KG1 (cell line): ENCODE measurements around the gene CELSR3.

Experiments
- DNase-seq: peaks from one replicate; lab custom pipeline; 2025; lab: John Stamatoyannopoulos, UW

The CELSR3 gene

DNA sequence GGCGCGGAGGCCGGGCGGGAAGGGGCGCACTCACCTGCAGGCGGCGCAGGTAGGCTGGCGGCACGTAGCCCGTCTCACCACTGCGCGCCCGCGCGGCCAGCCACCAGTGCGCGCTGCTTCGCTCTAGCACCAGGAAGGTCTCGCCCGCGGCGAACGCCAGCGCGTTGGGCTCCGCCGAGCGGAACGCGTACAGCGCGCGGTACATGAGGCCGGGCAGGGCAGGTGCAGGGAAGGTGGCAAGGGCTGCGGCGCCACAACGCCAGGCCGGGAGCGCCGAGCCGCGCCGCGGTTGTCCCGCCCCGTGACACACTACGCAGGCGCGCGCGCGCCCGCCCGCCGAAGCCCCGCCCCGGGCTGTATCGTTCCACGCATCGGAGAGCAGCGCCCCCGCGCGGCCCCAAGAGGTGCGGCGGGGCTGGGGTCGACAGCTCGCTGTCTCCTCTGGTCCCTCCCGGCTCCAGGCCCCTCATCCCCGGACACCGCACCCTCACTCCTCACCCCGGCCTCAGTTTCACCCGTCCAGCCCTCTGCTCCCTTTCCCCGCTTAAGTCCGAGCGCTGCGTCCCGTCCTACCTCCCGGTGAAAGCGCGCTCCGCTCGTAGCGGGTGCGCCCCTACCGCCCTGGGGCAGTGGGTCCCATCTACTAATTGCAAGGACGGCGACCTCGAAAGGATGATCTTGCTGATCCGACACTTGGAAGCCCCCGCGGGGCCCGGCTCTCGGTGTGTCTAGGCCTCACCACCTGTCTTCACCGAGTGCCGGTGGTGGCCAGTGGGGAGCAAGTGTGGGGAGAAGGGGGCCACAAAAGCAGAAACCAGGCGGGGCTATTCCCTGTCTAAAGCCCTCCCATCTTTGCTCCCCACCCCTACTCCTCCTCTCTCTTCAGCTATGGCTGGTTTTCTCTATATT is 23.2 kb upstream of the CELSR3 start, which contains the start of gene NCKIPSD:
TSS of gene NCKIPSD (minus strand) at position 313 of the 909 bp plus-strand sequence. CDS start at position 205, 108 bp downstream.
- peak; percentile 93 for DNase-seq

GRCh38 chr3:48685293-48685602 is 22.6 kb upstream of the CELSR3 start:
- DNase-seq = no peak

- no peak for DNase-seq
Observed at GRCh38 chr3:48684480-48685143, 21.9 kb upstream of the CELSR3 start.

GRCh38 chr3:48684054-48684349 is 21.3 kb upstream of the CELSR3 start:
- DNase-seq = no peak

DNA sequence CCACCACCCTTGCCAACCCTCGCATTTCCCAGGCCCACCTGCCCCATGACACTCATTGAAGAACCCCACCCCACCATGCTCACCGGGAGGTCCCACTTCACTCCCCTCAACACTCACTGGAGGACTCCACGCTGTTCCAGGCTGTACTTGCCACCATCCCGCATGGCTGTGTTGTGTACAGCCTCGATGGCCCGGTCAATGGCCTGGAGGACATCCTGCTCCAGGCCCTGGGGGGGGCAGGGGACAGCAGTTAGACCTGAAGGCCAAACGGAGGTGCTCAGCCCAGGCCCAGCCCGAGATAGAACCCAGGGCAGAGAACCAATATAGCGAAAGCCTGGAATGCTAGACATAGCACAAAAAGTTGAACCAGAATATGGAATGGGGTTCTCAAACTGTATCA is 20.1 kb upstream of the CELSR3 start:
- DNase-seq = no peak

DNA sequence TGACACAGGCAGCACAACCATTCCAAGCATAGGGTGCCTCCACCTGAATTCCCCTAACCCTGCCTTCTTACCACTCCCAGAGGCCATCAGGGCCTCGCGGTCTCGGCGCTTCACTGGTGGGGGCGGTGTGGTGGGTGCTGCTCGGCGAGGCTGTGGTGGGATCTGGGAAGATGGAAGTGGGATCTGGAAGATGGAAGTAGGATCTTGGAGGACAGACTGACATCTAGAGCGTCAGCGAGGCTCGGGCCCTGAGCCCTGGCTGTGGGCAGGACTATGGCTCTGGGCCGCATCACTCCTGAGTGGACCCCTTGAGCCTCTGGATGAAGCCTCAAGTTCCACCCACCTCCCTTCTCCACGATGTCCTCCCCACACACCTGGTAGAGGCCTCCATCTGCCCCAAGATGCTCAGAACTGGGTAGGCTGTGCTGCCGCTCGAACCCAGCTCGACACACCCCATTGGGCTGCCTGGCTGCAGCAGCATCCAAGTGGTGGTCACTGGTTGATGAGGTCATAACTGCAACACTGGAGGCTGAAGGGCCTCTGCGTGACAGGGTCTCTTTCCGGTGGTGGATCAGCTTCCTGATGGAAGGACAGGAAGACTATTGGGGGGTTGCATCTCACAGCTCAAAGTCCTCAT is 19.4 kb upstream of the CELSR3 start:
- DNase-seq = no peak

- DNase-seq = no peak
Observed at GRCh38 chr3:48681541-48681880, 18.8 kb upstream of the CELSR3 start.

DNA sequence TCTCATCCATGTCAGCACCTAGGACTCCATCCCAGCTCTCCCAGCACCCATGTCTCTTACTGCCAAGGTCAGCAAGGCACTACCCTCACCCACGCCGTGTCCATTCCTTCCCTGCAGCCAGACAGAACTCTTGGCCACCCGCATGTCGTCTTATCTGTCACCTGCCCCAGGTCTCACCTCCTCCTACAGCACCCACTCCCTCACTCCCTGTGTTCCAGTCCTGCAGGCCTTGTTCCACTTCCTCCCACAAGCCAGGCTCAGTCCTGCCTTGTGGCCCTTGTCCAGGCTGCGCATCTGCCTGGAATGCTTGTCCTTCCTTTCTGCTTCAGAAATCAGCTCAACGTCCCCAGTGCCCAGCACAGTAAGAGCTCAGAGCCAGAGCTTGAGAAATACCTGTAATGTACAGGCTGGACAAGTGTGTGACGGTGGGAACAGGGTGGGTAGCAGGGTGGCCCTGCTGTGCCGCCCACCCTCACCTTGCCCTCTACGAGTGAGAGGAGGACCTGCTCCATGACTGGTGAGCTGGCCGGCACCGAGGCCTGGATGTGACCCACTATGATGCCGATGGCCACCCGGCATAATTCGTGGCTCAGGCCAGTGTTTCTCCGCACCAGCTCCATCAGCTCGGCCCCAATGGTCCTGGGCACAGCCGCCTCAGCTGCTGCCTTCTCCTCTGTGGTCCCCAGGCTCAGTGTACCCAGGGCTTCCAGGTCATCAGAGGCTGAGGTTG is 18.3 kb upstream of the CELSR3 start:
- no peak for DNase-seq

DNA sequence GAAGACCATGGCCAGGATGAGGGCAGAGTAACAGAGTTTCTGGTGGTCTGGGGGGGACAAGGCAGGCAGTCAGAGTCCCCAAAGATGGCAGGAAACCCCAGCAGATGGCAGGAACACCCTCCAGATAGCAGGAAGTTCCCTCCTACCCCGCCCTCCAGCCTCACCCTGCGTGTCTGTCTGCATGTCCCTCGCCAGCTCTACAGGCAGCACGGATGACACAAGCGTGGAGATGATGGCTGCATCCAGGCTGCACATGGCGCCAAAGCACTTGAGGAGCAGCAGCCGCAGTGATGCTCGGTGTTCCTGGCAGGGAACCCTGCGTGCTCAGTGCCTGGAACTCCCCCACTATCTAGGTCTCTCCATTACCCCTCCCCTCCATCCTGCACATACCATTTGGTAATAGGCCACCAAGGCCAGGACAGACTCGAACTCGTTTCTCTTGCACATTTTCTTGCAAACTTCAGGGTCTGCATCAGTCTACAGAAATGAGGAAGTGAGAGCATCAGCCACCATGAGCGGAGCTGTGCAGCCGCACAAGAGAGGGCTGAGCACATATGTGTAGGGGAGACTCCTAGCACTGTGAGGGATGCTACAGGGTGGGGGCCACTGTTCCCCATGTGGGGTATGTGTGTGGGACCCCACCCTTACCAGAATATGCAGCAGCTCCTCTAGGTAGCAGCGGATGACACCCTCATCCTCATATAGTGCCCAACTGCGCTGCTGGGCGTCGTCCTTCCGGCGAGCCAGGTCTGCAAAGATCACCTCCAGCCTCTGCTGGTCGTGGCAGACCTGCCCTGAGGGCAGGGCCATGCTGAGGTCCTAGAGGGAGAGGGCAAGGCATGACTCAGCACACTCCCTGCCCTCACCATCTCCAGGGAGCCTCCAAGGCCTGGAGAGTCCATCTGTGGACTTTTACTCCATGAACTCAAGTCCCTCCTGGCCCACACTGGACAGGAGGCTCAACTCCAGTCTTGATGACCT is 17.0 kb upstream of the CELSR3 start:
- DNase-seq = no peak

- no peak for DNase-seq
Observed at GRCh38 chr3:48678566-48679380, 16.1 kb upstream of the CELSR3 start.

DNA sequence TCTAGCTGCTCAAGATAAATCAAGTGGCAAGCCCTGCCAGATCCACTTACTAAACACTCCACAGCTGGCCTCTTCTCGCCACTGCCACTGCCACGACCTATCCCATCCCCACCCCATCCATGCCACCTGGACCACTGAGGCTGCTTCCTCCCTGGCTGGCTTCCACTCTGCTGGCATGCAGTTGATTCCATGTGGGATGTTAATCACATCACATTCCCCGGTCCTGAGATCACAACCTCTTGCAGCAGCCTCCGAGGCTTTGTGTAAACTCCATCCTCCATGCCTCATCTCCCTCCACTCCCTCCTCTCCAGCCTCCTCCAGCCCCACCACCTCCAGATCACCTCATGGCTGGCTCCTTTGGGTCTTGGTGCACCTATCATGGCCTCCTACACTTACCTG is 15.4 kb upstream of the CELSR3 start:
- DNase-seq = no peak

DNA sequence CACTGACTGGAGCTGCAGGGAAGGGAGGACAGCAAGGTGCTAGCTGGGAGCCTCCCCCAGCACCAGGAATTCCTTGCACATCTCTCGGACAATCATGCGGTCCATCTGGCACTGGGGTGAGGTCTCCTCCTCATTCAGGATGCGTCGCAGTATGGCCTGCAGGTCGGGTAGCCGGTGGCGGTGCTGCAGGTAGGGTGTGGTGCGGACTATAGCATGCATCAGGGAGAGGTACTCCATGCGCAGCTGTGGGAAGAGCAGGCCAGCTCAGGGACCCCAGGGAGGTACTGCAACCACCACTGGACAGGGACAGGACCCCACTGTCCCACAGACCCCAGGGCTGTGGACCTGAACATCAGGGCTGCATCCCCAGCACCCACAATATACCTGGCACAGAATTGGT is 11.8 kb upstream of the CELSR3 start:
- DNase-seq = no peak

DNA sequence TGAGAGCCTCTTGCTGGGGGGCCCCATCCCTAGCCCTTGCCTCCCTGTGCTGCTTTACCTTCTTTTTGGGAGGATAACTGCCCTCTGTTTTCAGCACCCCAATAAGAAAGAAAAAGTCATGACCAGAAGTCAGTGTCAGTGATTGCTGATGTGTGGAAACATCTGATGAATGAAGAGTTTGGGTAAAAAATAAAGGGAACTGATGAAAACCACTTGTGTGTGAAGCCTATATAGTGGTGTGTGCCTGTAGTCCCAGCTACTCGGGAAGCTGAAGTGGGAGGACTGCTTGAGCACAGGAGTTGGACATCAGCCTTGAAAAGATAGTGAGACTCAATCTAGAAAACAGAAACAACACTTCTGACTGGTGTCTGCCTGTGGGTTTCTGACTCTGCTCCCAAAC is 9.8 kb upstream of the CELSR3 start:
- DNase-seq = no peak

DNA sequence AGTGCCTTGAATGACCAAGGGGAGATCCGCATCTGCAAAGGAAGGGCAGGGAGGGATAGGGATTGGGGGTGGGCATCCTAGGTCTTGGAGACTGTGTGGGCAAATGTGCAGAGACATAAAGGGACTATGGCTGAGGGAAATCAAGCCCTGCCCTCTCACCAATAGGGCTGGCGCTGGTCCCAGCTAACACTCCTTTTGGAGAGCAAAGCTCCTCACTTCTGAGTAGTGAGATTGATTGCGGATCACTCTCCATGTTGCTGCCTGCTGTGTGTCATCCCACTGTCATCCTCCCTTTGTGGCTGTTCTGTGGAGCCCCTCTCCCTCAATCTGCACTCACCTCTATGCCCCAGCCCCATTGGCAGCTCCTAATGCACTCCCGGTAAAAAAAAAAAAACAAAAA is 2.2 kb upstream of the CELSR3 start:
- no peak for DNase-seq

GRCh38 chr3:48664313-48664644 is 1.6 kb upstream of the CELSR3 start:
- DNase-seq = no peak

GRCh38 chr3:48663489-48664312 is 1.0 kb upstream of the CELSR3 start:
- no peak for DNase-seq

GRCh38 chr3:48662145-48662752 is 437 bp downstream of the CELSR3 start:
- DNase-seq = no peak

GRCh38 chr3:48661501-48662144 is 1.1 kb downstream of the CELSR3 start:
- DNase-seq = peak; percentile 57
